ENCODE data around the gene KHK.

Gene KHK

GRCh38 chr2:27117995-27118524 lies 31.5 kb downstream of the KHK start:
- TF ChIP-seq GATA2 (IDR thresholded peaks at IDR 0.05; ENCODE audit: low read depth, low read length) = no peak
- no peak for TF ChIP-seq GATA3 (IDR thresholded peaks at IDR 0.05; ENCODE audit: low read depth, low read length)

GRCh38 chr2:27118525-27119329 lies 32.2 kb downstream of the KHK start, which contains the start of gene CGREF1:
TSS of gene CGREF1 (minus strand) at chr2:27119128. CDS start at chr2:27104366, 14,762 bp downstream.
- TF ChIP-seq GATA2 (IDR thresholded peaks at IDR 0.05; ENCODE audit: low read depth, low read length) (no peak), GATA3 (IDR thresholded peaks at IDR 0.05; ENCODE audit: low read depth, low read length) (no peak)

GRCh38 chr2:27121906-27122305 lies 35.3 kb downstream of the KHK start:
- TF ChIP-seq GATA3 (IDR thresholded peaks at IDR 0.05; ENCODE audit: low read depth, low read length) (no peak), GATA2 (IDR thresholded peaks at IDR 0.05; ENCODE audit: low read depth, low read length) (no peak)

- no peak for TF ChIP-seq GATA2 (IDR thresholded peaks at IDR 0.05; ENCODE audit: low read depth, low read length)
- no peak for TF ChIP-seq GATA3 (IDR thresholded peaks at IDR 0.05; ENCODE audit: low read depth, low read length)
Measured at GRCh38 chr2:27122791-27123190, 36.2 kb downstream of the KHK start.

GRCh38 chr2:27123302-27124150 lies 37.0 kb downstream of the KHK start, which contains the start of gene ABHD1:
TSS of gene ABHD1 (plus strand) at chr2:27123815. CDS start at chr2:27123949, 134 bp downstream.
- TF ChIP-seq GATA2 (IDR thresholded peaks at IDR 0.05; ENCODE audit: low read depth, low read length) = no peak
- no peak for TF ChIP-seq GATA3 (IDR thresholded peaks at IDR 0.05; ENCODE audit: low read depth, low read length)

- TF ChIP-seq GATA3 (IDR thresholded peaks at IDR 0.05; ENCODE audit: low read depth, low read length) = no peak
- no peak for TF ChIP-seq GATA2 (IDR thresholded peaks at IDR 0.05; ENCODE audit: low read depth, low read length)
Measured at GRCh38 chr2:27125104-27125503, 38.5 kb downstream of the KHK start.

- TF ChIP-seq GATA3 (IDR thresholded peaks at IDR 0.05; ENCODE audit: low read depth, low read length) (no peak), GATA2 (IDR thresholded peaks at IDR 0.05; ENCODE audit: low read depth, low read length) (no peak)
Measured at GRCh38 chr2:27126252-27126710, 39.7 kb downstream of the KHK start.

- TF ChIP-seq GATA2 (IDR thresholded peaks at IDR 0.05; ENCODE audit: low read depth, low read length) (no peak), GATA3 (IDR thresholded peaks at IDR 0.05; ENCODE audit: low read depth, low read length) (no peak)
Measured at GRCh38 chr2:27127883-27128667, 41.5 kb downstream of the KHK start.

- TF ChIP-seq GATA2 (IDR thresholded peaks at IDR 0.05; ENCODE audit: low read depth, low read length) (no peak), GATA3 (IDR thresholded peaks at IDR 0.05; ENCODE audit: low read depth, low read length) (no peak)
Measured at GRCh38 chr2:27128668-27129571, 42.3 kb downstream of the KHK start.

GRCh38 chr2:27130396-27130795 lies 43.8 kb downstream of the KHK start:
- TF ChIP-seq GATA2 (IDR thresholded peaks at IDR 0.05; ENCODE audit: low read depth, low read length) = no peak
- TF ChIP-seq GATA3 (IDR thresholded peaks at IDR 0.05; ENCODE audit: low read depth, low read length) = no peak

- TF ChIP-seq GATA3 (IDR thresholded peaks at IDR 0.05; ENCODE audit: low read depth, low read length) (no peak), GATA2 (IDR thresholded peaks at IDR 0.05; ENCODE audit: low read depth, low read length) (no peak)
Measured at GRCh38 chr2:27131429-27131828, 44.9 kb downstream of the KHK start.

GRCh38 chr2:27133195-27133875 lies 46.8 kb downstream of the KHK start:
- TF ChIP-seq GATA2 (IDR thresholded peaks at IDR 0.05; ENCODE audit: low read depth, low read length) (no peak), GATA3 (IDR thresholded peaks at IDR 0.05; ENCODE audit: low read depth, low read length) (no peak)
